HepG2 (cell line): ENCODE results near the gene CPSF6. TPM values are rescaled to one million over a fixed set of nuclear protein-coding genes. Genes with fewer than 3 reads are reported as not detected.
A peak's percentile ranks its signal among the peaks of the same experiment; 100 is the strongest.

ENCODE experiments used
- CBX5 ChIP-seq: sonication (generic); formaldehyde crosslinking; IDR thresholded peaks from 2 replicates; pipeline ENCODE4 v1.4.0; 2020; ENCODE audit warnings: missing genetic modification reagents, borderline replicate concordance
- CENPBD1 ChIP-seq: sonication (generic); formaldehyde crosslinking; IDR thresholded peaks from 2 replicates; pipeline ENCODE4 v1.8.0; 2022; ENCODE audit warnings: missing genetic modification reagents, low read depth, mild to moderate bottlenecking, borderline replicate concordance
- DNMT1 ChIP-seq: sonication (generic); formaldehyde crosslinking; IDR thresholded peaks from 2 replicates; pipeline ENCODE4 v1.5.1; 2020; ENCODE audit warnings: mild to moderate bottlenecking, missing genetic modification reagents
- HOXA3 ChIP-seq: sonication (generic); formaldehyde crosslinking; IDR thresholded peaks from 2 replicates; pipeline ENCODE4 v1.5.0; 2020; ENCODE audit warnings: missing genetic modification reagents
- NCOR1 ChIP-seq: fragments of 200-600 bp; sonication (generic); IDR thresholded peaks from 2 replicates; pipeline ENCODE4 v1.7.0; 2017; ENCODE audit warnings: antibody characterized with exemption, low read length, borderline replicate concordance
- NFE2L2 ChIP-seq: fragments of 150-350 bp; IDR thresholded peaks from 2 replicates; pipeline ENCODE4 v1.6.1; 2014; ENCODE audit warnings: low read length
- ONECUT2 ChIP-seq: sonication (generic); formaldehyde crosslinking; IDR thresholded peaks from 2 replicates; pipeline ENCODE4 v1.4.0; 2020; ENCODE audit warnings: missing genetic modification reagents
- RFXANK ChIP-seq: IDR thresholded peaks from 2 replicates; pipeline ENCODE4 v1.6.1; 2016
- SIN3B ChIP-seq: fragments of 150-350 bp; IDR thresholded peaks from 2 replicates; pipeline ENCODE4 v1.6.1; 2014; ENCODE audit warnings: low read length
- SRY ChIP-seq: sonication (generic); formaldehyde crosslinking; IDR thresholded peaks from 2 replicates; pipeline ENCODE4 v1.8.0; 2022; ENCODE audit warnings: mild to moderate bottlenecking, missing genetic modification reagents
- YEATS2 ChIP-seq: sonication (generic); formaldehyde crosslinking; IDR thresholded peaks from 2 replicates; pipeline ENCODE4 v1.4.0; 2020; ENCODE audit warnings: missing genetic modification reagents, borderline replicate concordance
- ZC3H13 ChIP-seq: sonication (generic); formaldehyde crosslinking; IDR thresholded peaks from 2 replicates; pipeline ENCODE4 v1.8.1; 2023; ENCODE audit warnings: mild to moderate bottlenecking, missing genetic modification reagents, moderate library complexity
- ZFP90 ChIP-seq: sonication (generic); formaldehyde crosslinking; IDR thresholded peaks from 2 replicates; pipeline ENCODE4 v1.8.0; 2022; ENCODE audit warnings: missing genetic modification reagents, mild to moderate bottlenecking, inconsistent platforms, borderline replicate concordance
- ZNF205 ChIP-seq: IDR thresholded peaks from 2 replicates; pipeline ENCODE4 v1.6.1; 2018; ENCODE audit warnings: missing biosample characterization, missing genetic modification reagents
- ZNF232 ChIP-seq: sonication (generic); formaldehyde crosslinking; IDR thresholded peaks from 2 replicates; pipeline ENCODE4 v1.4.0; 2020; ENCODE audit warnings: missing genetic modification reagents, borderline replicate concordance
- ZNF251 ChIP-seq: sonication (generic); formaldehyde crosslinking; IDR thresholded peaks from 2 replicates; pipeline ENCODE4 v1.9.0; 2021; ENCODE audit warnings: mild to moderate bottlenecking, missing genetic modification reagents
- ZNF33A ChIP-seq: sonication (generic); formaldehyde crosslinking; IDR thresholded peaks from 2 replicates; pipeline ENCODE4 v1.5.1; 2020; ENCODE audit warnings: missing genetic modification reagents, mild to moderate bottlenecking, moderate library complexity, borderline replicate concordance
- ZNF430 ChIP-seq: sonication (generic); formaldehyde crosslinking; IDR thresholded peaks from 2 replicates; pipeline ENCODE4 v1.9.0; 2021; ENCODE audit warnings: mild to moderate bottlenecking, missing genetic modification reagents
- ZNF678 ChIP-seq: sonication (generic); formaldehyde crosslinking; IDR thresholded peaks from 2 replicates; pipeline ENCODE4 v1.4.0; 2020; ENCODE audit warnings: mild to moderate bottlenecking, missing genetic modification reagents
- ZXDC ChIP-seq: sonication (generic); formaldehyde crosslinking; IDR thresholded peaks from 2 replicates; pipeline ENCODE4 v1.5.0; 2020; ENCODE audit warnings: mild to moderate bottlenecking, missing genetic modification reagents
- polyA plus RNA-seq, 8 experiments: library from polyadenylated mRNA; depleted of rRNA in 3 of 8; stranded (reverse) in 7 of 8; unstranded in 1 of 8; fragments of >200 nt; fragmentation: Illumina TruSeq in 4 of 8; extraction: Trizol in 4 of 8; gene quantifications; 2 replicates each; pipeline versions ENCODE4 v1.2.1 to v1.2.3, GENCODE V29; 2011 to 2016; ENCODE audit warnings: low read depth in 4 of 8, missing spikeins in 1 of 8, mixed read lengths in 1 of 8; ENCODE audit not compliant: insufficient read depth in 1 of 8
- total RNA-seq, 5 experiments: library from RNA; depleted of rRNA; stranded (reverse); fragments of >200 nt; fragmentation: Illumina TruSeq; extraction: Trizol; gene quantifications; 2 replicates each; pipeline ENCODE4 v1.2.3, GENCODE V29; 2016; ENCODE audit warnings: low read depth in 1 of 5
- TF ChIP-seq, protein P1 (sequence below): IDR thresholded peaks from 2 replicates; pipeline ENCODE4 v1.6.1; 2016; ENCODE audit warnings: missing biosample characterization, missing genetic modification reagents, low read depth
- TF ChIP-seq, protein P2 (sequence below): sonication (generic); formaldehyde crosslinking; IDR thresholded peaks from 2 replicates; pipeline ENCODE4 v1.4.0; 2020; ENCODE audit warnings: mild to moderate bottlenecking, missing genetic modification reagents
- TF ChIP-seq, protein P3 (sequence below): sonication (generic); formaldehyde crosslinking; IDR thresholded peaks from 2 replicates; pipeline ENCODE4 v1.4.0; 2020; ENCODE audit warnings: missing genetic modification reagents, low read depth, mild to moderate bottlenecking, borderline replicate concordance

Gene CPSF6
- total and polyA plus RNA-seq, 2 of the 13 experiments (the other 11 are each of a cell fraction or from before 2014, with no cell fraction given), result 41.8 to 71.0 TPM

- no peak for TF ChIP-seq ONECUT2 (CRISPR knock-in tag)
- TF ChIP-seq ZNF430 (CRISPR knock-in tag), result 0 out of 2 replicates have a peak, but pooled peaks have one; percentile 54
- TF ChIP-seq SIN3B, result no peak
- peak; percentile 47; the same call in 1 of the 2 replicates for TF ChIP-seq ZNF205 (CRISPR knock-in tag)
- no peak for TF ChIP-seq RFXANK (CRISPR knock-in tag)
- no peak for TF ChIP-seq ZNF678 (CRISPR knock-in tag)
- TF ChIP-seq SRY (CRISPR knock-in tag), result no peak
- TF ChIP-seq ZC3H13 (CRISPR knock-in tag), result no peak
- TF ChIP-seq ZNF251 (CRISPR knock-in tag), result no peak
- no peak; the same call in 1 of the 2 replicates for TF ChIP-seq YEATS2
- TF ChIP-seq DNMT1 (CRISPR knock-in tag), result no peak
- peak; percentile 91 for TF ChIP-seq HOXA3
- TF ChIP-seq ZFP90 (CRISPR knock-in tag), result no peak
- TF ChIP-seq NCOR1, result no peak
- no peak for TF ChIP-seq NFE2L2
- no peak for TF ChIP-seq ZNF33A
- TF ChIP-seq, protein P1, sequence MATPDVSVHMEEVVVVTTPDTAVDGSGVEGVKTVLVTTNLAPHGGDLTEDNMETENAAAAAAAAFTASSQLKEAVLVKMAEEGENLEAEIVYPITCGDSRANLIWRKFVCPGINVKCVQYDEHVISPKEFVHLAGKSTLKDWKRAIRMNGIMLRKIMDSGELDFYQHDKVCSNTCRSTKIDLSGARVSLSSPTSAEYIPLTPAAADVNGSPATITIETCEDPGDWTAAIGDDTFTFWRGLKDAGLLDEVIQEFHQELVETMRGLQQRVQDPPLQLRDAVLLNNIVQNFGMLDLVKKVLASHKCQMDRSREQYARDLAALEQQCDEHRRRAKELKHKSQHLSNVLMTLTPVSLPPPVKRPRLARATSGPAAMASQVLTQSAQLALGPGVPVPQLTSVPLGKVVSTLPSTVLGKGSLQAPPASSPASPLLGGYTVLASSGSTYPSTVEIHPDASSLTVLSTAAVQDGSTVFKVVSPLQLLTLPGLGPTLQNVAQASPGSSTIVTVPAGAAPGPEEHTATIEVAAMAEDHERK, result no peak
- TF ChIP-seq ZXDC, result no peak
- TF ChIP-seq, protein P2, sequence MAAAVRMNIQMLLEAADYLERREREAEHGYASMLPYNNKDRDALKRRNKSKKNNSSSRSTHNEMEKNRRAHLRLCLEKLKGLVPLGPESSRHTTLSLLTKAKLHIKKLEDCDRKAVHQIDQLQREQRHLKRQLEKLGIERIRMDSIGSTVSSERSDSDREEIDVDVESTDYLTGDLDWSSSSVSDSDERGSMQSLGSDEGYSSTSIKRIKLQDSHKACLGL (CRISPR knock-in tag), result no peak
- TF ChIP-seq CBX5 (CRISPR knock-in tag), result no peak; the same call in 1 of the 2 replicates
- TF ChIP-seq CENPBD1, result no peak; the same call in 1 of the 2 replicates
- TF ChIP-seq, protein P3, sequence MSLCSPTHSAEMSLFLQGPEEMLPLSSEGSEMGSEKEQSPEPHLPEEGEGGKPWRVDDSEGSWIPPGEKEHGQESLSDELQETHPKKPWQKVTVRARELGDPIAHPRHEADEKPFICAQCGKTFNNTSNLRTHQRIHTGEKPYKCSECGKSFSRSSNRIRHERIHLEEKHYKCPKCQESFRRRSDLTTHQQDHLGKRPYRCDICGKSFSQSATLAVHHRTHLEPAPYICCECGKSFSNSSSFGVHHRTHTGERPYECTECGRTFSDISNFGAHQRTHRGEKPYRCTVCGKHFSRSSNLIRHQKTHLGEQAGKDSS (CRISPR knock-in tag), result no peak
- no peak for TF ChIP-seq ZNF232 (CRISPR knock-in tag)
Measured at GRCh38 chr12:69239352-69239921, at the start of gene CPSF6 (continued).
